Endothelial cell of umbilical vein (primary cell): ENCODE measurements around the gene RSKR. TPM values are rescaled to one million over a fixed set of nuclear protein-coding genes. Genes with fewer than 3 reads are reported as not detected.

ENCODE experiments used
- BruUV-seq: library from RNA; stranded (reverse); fragments of 400-500 nt; replicated peaks from 2 replicates; lab custom pipeline; 2021; lab: Mats Ljungman, UMichigan
- CTCF ChIA-PET: fragments of 300-600, 350-600 bp; sonication (Branson Sonifier 250); formaldehyde crosslinking; loops from one replicate; lab custom pipeline; 2021; ENCODE audit warnings: antibody characterized with exemption, inconsistent platforms; lab: Charles Lee
- POLR2A ChIA-PET: fragments of 300-600, 350-600 bp; sonication (Branson Sonifier 250); formaldehyde crosslinking; loops from one replicate; lab custom pipeline; 2021; ENCODE audit warnings: antibody characterized with exemption, inconsistent platforms; lab: Charles Lee
- DNase-seq: peaks from one replicate; pipeline ENCODE4 v3.0.0-alpha.2; 2011; ENCODE audit warnings: low read depth, low spot score
- FAIRE-seq: peaks from 2 replicates; lab custom pipeline; 2011; peaks lifted over from hg19 to GRCh38; lab: Jason Lieb, UNC
- H2AFZ ChIP-seq: 2 replicates; pipeline ENCODE4 v1.6.0; 2012; ENCODE audit warnings: low read depth, low read length, control low read depth, inconsistent platforms
- H3K27ac ChIP-seq: 2 replicates; pipeline ENCODE4 v1.5.1; 2011; ENCODE audit warnings: low read depth, mild to moderate bottlenecking, control low read depth, low read length, moderate library complexity; ENCODE audit not compliant: insufficient read depth
- H3K27me3 ChIP-seq, 2 experiments: 2 replicates each; pipeline versions ENCODE4 v1.6.0 to v1.6.1; 2011; ENCODE audit warnings: low read length in 2 of 2, mixed read lengths in 1 of 2; ENCODE audit not compliant: control insufficient read depth in 2 of 2, insufficient read depth in 2 of 2
- H3K36me3 ChIP-seq, 2 experiments: 2 replicates in 1 of 2; 3 replicates in 1 of 2; pipeline ENCODE4 v1.5.1; 2011; ENCODE audit warnings: low read length in 2 of 2, mild to moderate bottlenecking in 1 of 2, moderate library complexity in 1 of 2; ENCODE audit not compliant: control insufficient read depth in 2 of 2, insufficient read depth in 2 of 2; ENCODE audit errors: extremely low read depth in 1 of 2
- H3K4me1 ChIP-seq: 3 replicates; pipeline ENCODE4 v1.5.1; 2011; ENCODE audit warnings: mild to moderate bottlenecking, low read length; ENCODE audit not compliant: control insufficient read depth, insufficient read depth; ENCODE audit errors: extremely low read depth
- H3K4me2 ChIP-seq: 2 replicates; pipeline ENCODE4 v1.6.1; 2011; ENCODE audit warnings: low read length, control low read depth, mixed read lengths; ENCODE audit not compliant: insufficient read depth
- H3K4me3 ChIP-seq, 3 experiments: fragments of 200-600 bp in 1 of 3; sonication (generic), shearing (Covaris generic) in 1 of 3; replicated peaks in 1 of 3; 2 replicates each; pipeline ENCODE4 v1.5.1; 2011 to 2016; ENCODE audit warnings: control low read depth in 3 of 3, low read length in 3 of 3, mild to moderate bottlenecking in 2 of 3, inconsistent platforms in 1 of 3, low read depth in 1 of 3, moderate library complexity in 1 of 3; ENCODE audit not compliant: insufficient read depth in 1 of 3
- H3K79me2 ChIP-seq: 2 replicates; pipeline ENCODE4 v1.6.0; 2012; ENCODE audit warnings: low read length, inconsistent platforms; ENCODE audit not compliant: control insufficient read depth, insufficient read depth
- H3K9ac ChIP-seq: replicated peaks from 2 replicates; pipeline ENCODE3; 2011; ENCODE audit warnings: low read length, control low read depth; ENCODE audit not compliant: insufficient read depth; ENCODE audit errors: extremely low read depth
- H3K9me1 ChIP-seq: replicated peaks from 3 replicates; pipeline ENCODE4 v1.6.0; 2011; ENCODE audit warnings: mild to moderate bottlenecking, low read length; ENCODE audit not compliant: control insufficient read depth, insufficient read depth; ENCODE audit errors: extremely low read depth
- H3K9me3 ChIP-seq: replicated peaks from 2 replicates; pipeline ENCODE4 v1.5.1; 2012; ENCODE audit warnings: low read length, inconsistent platforms; ENCODE audit not compliant: control insufficient read depth, insufficient read depth
- H4K20me1 ChIP-seq: replicated peaks from 2 replicates; pipeline ENCODE3; 2011; ENCODE audit warnings: mild to moderate bottlenecking, low read length; ENCODE audit not compliant: control insufficient read depth, insufficient read depth; ENCODE audit errors: extremely low read depth
- CTCF ChIP-seq, 2 donors: IDR thresholded peaks; 1 replicate in 1 of 2; 2 replicates in 1 of 2; pipeline ENCODE4 v1.5.1; 2011; ENCODE audit warnings: low read length in 2 of 2, mild to moderate bottlenecking in 2 of 2, moderate library complexity in 2 of 2, control low read depth in 1 of 2, inconsistent platforms in 1 of 2, low read depth in 1 of 2; ENCODE audit not compliant: insufficient read depth in 1 of 2; ENCODE audit errors: extremely low read depth in 1 of 2
- EZH2 ChIP-seq: IDR thresholded peaks from 2 replicates; pipeline ENCODE4 v1.6.1; 2012; ENCODE audit warnings: borderline replicate concordance, low read depth, mild to moderate bottlenecking, moderate library complexity, low read length, inconsistent platforms; ENCODE audit not compliant: severe bottlenecking
- FOS ChIP-seq: IDR thresholded peaks from 2 replicates; pipeline ENCODE4 v1.6.1; 2011; ENCODE audit warnings: mild to moderate bottlenecking, low read length, moderate library complexity, borderline replicate concordance; ENCODE audit not compliant: insufficient read depth
- GATA2 ChIP-seq: IDR thresholded peaks from 2 replicates; pipeline ENCODE4 v1.7.0; 2011; ENCODE audit warnings: low read depth, mild to moderate bottlenecking, moderate library complexity, mixed read lengths, low read length; ENCODE audit not compliant: insufficient read length, insufficient read depth
- JUN ChIP-seq: IDR thresholded peaks from 2 replicates; pipeline ENCODE4 v1.6.1; 2011; ENCODE audit warnings: borderline replicate concordance, low read depth; ENCODE audit not compliant: insufficient read length, insufficient read depth
- MYC ChIP-seq: IDR thresholded peaks from one replicate; pipeline ENCODE4 v1.6.1; 2011; ENCODE audit warnings: mild to moderate bottlenecking, low read depth, low read length
- POLR2A ChIP-seq: IDR thresholded peaks from 2 replicates; pipeline ENCODE4 v1.6.1; 2012; ENCODE audit warnings: low read depth, mild to moderate bottlenecking, control low read depth, low read length
- POLR2AphosphoS5 ChIP-seq: IDR thresholded peaks from 2 replicates; pipeline ENCODE4 v1.6.1; 2012; ENCODE audit warnings: low read depth, mild to moderate bottlenecking, control low read depth, low read length, moderate library complexity; ENCODE audit not compliant: insufficient read depth
- dilution Hi-C: fragments of 300-500 bp; cut with MboI; formaldehyde crosslinking; loops from one replicate; pipeline ENCODE4 v1.15.0; 2019; ENCODE audit warnings: low sequenced_read_pairs; ENCODE audit not compliant: extremely low pct_ligation_motif_present
- intact Hi-C: fragments of 100-400 bp; cut with micrococcal nuclease; formaldehyde crosslinking; loops from one replicate; pipeline ENCODE4 v1.10.0; 2022
- polyA plus RNA-seq, 4 experiments: library from polyadenylated mRNA; depleted of rRNA in 3 of 4; stranded (reverse) in 3 of 4; unstranded in 1 of 4; fragments of >200 nt; gene quantifications; 2 replicates each; pipeline versions ENCODE4 v1.2.1 to v1.2.3, GENCODE V29; 2011 to 2012; ENCODE audit warnings: missing spikeins in 1 of 4
- total RNA-seq: library from RNA; stranded (reverse); gene quantifications from 2 replicates; pipeline ENCODE4 v1.2.3, GENCODE V29; 2021
- TF ChIP-seq, protein P1 (sequence below): IDR thresholded peaks from 2 replicates; pipeline ENCODE4 v1.6.1; 2011; ENCODE audit not compliant: insufficient read depth, insufficient read length

Gene RSKR
- total and polyA plus RNA-seq, 2 donors (not counting 3 experiments of a cell fraction or from before 2014, with no cell fraction given): 10.0 to 19.9 TPM

GRCh38 chr17:28578246-28579195 is 35.5 kb downstream of the RSKR start:
- ChIA-PET CTCF (interaction anchor here (1.6 kb wide), 1 partner anchor 15 kb away, joined by 4 read pairs; no protein-coding TSS in a partner anchor), POLR2A (no interaction called here)
- TF ChIP-seq MYC: no peak
- no peak for TF ChIP-seq GATA2
- TF ChIP-seq POLR2AphosphoS5: no peak
- no peak for TF ChIP-seq CTCF (IDR thresholded peaks at IDR 0.05; ENCODE audit: extremely low read depth in 1 of 2, insufficient read depth in 1 of 2, low read depth in 1 of 2, low read length in 2 of 2)
- TF ChIP-seq JUN: no peak
- TF ChIP-seq POLR2A: no peak
- no peak for TF ChIP-seq FOS
- TF ChIP-seq EZH2: no peak
- TF ChIP-seq, protein P1, sequence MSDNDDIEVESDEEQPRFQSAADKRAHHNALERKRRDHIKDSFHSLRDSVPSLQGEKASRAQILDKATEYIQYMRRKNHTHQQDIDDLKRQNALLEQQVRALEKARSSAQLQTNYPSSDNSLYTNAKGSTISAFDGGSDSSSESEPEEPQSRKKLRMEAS: no peak
- Histone ChIP-seq H3K36me3 (peaks cover 7 to 17% of the 10 kb centered on the region in 2 experiments), H3K79me2 (no peaks in the 10 kb centered on the region), H3K4me1 (peaks cover 2% of the 10 kb centered on the region), H4K20me1 (no peaks in the 10 kb centered on the region), H3K9me3 (no peaks in the 10 kb centered on the region), H3K4me3 (no peak overlapping the region), H3K9me1 (no peaks in the 10 kb centered on the region), H3K27me3 (no peaks in the 10 kb centered on the region), H3K27ac (no peak overlapping the region), H3K4me2 (no peak overlapping the region), H3K9ac (no peak overlapping the region), H2AFZ (no peak overlapping the region)
- intact Hi-C loops: no loop called here
- FAIRE-seq: no peak
- dilution Hi-C loops: no loop called here
- DNase-seq: no peak
- TSS peak; percentile 57 for BruUV-seq
